HFF-Myc (cell line): Measurements from ENCODE around the gene F13B.

Experiments
- DNase-seq: peaks from one replicate; pipeline ENCODE4 v3.0.0-alpha.2; 2011; ENCODE audit warnings: low read depth; ENCODE audit errors: extremely low read depth
- H3K4me3 ChIP-seq: replicated peaks from 2 replicates; pipeline ENCODE4 v1.5.1; 2011; ENCODE audit warnings: low read depth, mild to moderate bottlenecking, control low read depth, low read length
- CTCF ChIP-seq: IDR thresholded peaks from 2 replicates; pipeline ENCODE4 v1.5.1; 2012; ENCODE audit warnings: mild to moderate bottlenecking, low read depth, low read length, control low read depth; ENCODE audit errors: missing control alignments

F13B gene

DNA sequence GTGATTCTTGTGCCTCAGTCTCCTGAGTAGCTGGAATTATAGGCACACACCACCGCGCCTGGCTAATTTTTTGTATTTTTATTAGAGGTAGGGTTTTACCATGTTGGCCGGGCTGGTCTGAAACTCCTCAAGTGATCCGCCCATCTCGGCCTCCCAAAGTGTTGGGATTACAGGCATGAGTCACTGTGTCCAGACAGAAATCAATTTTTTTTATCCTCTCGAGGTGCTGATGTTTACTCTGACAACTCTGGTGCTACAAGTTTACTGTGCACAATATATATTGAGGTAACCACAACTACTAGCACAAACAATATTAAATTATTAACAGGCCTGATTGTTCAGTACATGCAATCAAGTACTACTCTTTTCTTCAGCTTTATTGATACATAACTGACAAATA lies 39.7 kb downstream of the F13B start:
- H3K4me3 ChIP-seq, result no peak overlapping the region

GRCh38 chr1:197024460-197024859 lies 42.6 kb downstream of the F13B start:
- no peak for TF ChIP-seq CTCF
- DNase-seq, result no peak
- no peak overlapping the region for H3K4me3 ChIP-seq

More for the DNA sequence above, 39.7 kb downstream of the F13B start:
- DNase-seq, result no peak
- no peak for TF ChIP-seq CTCF

- DNase-seq, result no peak
Observed at GRCh38 chr1:197021716-197022115, 45.3 kb downstream of the F13B start.

DNA sequence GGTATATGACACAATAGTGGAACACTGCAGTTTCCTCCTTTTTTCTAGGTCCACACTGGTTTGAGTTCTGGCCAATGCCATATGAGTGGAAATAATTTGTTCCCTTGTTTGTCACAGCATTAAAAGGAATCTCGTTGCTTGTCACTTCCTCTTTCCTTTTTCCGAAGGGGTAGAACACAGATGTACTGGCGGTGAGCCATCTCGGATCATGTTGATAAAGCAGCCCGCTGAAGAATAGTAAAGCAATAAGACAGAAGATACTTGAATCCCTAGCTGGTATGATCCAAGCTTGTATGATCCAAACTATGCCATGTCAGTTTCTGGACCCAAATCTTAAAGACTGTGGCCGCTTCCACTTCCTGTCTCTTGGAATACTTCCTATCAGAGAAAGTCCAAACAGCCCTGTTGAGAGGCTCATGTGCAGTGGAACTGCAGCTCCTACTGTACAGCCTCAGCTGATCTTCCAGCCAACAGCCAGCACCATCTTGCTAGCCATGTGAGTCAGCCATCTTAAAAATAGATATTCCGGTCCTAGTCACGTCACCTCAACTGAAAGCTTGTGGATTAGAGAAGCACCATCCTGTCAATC lies 49.4 kb downstream of the F13B start:
- no peak for DNase-seq
- no peak overlapping the region for H3K4me3 ChIP-seq
- no peak for TF ChIP-seq CTCF

More at GRCh38 chr1:197021716-197022115, 45.3 kb downstream of the F13B start:
- H3K4me3 ChIP-seq, result no peak overlapping the region
- no peak for TF ChIP-seq CTCF

DNA sequence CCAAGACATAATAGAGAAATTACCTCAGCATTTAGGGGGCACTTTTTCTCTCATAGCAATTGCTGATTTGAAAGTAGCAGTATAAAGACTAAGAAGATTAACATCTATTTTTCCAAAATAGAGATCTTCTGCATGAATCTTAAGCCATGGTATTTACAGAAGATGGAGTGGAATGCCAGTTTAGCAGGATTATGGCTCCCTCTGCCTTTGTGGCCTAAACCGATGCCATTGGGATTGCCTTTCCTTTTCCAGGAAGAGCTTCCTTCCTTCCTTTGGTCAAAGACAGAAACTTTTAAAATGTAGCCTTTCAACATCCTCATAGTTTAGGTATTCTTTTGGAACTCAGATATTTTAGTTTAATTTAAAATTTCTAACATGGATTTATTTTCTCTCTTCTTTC lies 50.3 kb downstream of the F13B start:
- no peak for TF ChIP-seq CTCF
- DNase-seq, result no peak
- H3K4me3 ChIP-seq, result no peak overlapping the region

- no peak for DNase-seq
- no peak for TF ChIP-seq CTCF
- no peak overlapping the region for H3K4me3 ChIP-seq
Observed at GRCh38 chr1:197013234-197013633, 53.8 kb downstream of the F13B start.

DNA sequence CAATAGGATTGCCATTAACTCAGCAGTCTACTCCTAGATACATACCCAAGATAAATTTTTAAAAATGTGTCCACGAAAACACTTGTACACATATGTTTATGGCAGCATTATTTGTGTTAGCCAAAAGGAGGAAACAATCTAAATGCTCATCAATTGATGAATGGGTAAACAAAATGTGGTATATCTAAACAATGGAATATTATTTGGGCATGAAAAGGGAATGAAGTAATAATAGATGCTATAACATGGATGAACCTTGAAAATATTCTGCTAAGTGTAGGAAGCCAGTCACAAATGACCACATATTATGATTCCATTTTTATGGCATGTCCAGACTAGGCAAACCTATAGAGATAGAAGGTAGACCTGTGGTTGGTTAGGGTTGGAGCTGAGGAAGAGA lies 55.4 kb downstream of the F13B start:
- no peak for DNase-seq
- TF ChIP-seq CTCF, result no peak
- no peak overlapping the region for H3K4me3 ChIP-seq
